Measurements from ENCODE around the gene SUSD6.
A peak's percentile ranks its signal among the peaks of the same experiment; 100 is the strongest.
"Not testable (repeated sequence)": the region's sequence is repeated elsewhere in the genome, so short reads cannot be mapped to it uniquely, and the experiment has no call there.

The SUSD6 gene

DNA sequence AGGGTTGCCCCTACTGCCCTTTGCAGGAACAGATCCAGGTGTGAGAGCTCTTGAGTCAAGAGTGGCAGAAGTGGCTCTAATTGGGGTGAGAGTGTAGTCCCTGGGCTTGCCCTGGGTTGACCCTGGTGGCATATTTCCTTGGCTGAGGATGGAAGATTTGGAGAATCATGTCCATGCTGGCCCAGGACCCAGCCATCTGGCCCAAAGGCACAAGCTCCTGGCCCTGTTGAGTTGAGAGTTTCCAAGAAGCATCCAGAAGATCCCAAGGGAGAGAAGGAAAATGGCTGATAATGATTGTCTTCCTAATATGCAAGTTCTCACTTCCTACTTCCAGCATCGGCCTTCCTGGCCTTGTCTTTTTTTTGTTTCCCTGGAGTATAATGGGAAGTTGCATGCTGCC, 100.1 kb downstream of the SUSD6 start:
- no peak for DNase-seq (ENCODE audit: low read depth in 2 of 3, low spot score in 1 of 3)

DNA sequence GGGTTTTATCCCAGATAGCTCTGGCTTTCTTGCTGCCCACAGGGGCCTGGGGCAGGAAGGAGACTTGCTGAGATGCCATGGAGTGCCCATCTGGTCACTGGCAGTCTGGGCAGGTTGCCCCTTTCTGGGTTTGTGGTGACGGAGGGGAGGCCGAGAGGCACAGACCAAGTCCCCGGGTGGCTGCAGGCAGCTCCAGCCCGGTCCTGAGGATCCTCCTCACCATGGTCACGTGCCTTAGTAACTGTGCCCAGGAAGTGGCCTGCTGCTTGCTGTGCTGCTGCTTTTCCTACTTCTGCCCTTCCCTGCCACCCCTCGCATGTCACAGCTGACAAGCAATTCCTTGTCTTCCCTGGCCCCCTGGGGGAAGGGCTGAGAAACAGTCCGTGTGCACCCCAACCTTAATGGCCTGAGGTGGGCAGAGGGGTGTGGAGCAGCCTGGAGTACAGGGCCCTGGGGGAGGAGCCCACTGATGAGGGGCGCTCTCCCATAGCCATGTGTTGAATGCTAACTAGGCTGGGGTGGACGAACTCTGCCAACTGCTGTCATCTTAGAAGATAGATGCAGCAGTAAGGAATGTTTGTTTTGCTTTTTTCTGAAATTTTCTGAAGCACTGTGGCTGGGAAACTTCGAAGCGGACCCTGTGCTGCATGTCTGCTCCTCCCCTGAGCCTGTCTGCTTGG, 100.6 kb downstream of the SUSD6 start:
- DNase-seq (ENCODE audit: low read depth in 2 of 3, low spot score in 1 of 3): no peak

DNA sequence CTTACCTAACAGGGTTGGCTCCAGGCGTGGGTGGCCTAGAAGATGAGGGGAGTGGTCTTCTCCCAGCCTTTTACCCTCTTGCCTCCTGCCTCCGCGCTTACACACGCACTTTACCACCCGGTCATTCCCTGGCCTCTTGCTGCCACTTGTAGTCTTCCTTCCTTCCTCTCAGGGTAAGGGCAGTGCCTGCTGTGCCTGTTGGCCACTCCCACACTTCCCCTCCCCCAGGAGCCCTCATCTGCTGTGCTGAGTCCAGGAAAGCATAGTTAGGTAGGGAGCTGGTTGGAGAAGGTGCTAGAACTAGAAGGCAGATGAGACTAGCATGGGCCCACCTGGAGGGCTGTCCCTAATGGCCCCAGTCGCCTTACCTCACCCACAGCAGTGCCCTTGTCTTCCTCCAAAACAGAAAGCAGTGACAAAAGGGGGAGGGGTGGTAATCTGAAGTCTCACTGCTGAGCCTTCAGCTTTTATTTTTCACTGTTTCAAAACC, 101.2 kb downstream of the SUSD6 start:
- DNase-seq (ENCODE audit: low read depth in 2 of 3, low spot score in 1 of 3): no peak

DNA sequence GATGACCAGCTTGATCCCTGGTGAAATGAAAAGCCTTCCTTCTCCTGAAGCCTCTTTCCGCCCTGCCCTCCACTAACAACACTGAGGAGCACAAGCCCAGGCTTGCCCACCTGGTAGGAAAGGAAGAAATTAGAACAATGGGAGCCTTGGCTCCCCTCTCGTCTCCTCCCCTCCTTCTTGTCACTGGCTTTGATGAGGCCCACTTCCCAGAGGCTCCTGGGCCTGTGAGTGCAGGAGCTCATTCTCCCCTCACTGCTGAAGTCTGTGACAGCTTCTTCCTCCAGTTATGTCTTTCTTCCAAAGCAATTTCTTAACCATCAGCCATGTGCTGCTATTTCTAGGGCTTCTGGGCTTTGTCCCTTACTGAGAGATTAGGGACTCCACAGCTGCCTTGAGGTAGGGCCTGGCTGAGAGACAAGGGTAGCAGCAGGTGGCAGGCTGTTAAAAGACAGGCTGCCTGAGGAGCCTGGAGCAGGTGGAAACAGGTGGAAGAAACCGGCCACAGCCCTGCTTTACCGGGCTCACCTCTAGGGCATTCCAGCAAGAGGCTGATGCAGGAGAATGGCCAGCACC, 101.9 kb downstream of the SUSD6 start:
- no peak for DNase-seq (ENCODE audit: low read depth in 2 of 3, low spot score in 1 of 3)

DNA sequence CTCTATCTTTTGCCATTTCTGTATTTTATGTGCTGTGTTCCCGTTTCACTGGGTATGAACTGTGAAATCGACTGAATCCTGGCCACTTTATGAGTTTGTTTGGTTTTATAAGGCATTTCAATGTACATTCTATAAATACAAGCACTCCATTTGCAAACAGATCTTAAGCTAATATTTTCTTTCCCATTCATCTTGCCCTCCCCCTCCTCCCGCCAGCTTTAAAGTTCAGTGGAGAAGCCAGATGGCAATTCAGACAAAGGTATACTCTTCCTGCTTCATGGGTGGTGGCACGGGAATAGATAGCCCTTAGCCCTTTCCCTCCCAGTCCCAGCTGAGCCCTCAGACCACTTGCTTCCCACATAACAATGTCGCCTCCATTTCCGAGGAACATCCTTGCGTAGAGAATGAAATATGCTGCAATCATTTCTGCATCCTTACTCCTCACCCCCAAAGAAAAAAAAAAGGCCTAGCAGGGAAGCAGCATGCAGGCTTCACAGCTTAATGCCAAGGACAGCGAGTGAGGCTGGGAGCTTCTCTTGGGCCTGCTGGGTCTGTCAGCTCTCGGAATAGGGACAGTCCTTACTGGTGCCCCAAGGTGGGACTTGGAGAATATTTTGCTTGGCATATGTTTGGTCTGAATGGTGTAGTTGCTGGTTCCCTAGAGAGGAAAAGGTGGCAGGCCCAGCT, 102.7 kb downstream of the SUSD6 start:
- no peak for DNase-seq (ENCODE audit: low read depth in 2 of 3, low spot score in 1 of 3)

DNA sequence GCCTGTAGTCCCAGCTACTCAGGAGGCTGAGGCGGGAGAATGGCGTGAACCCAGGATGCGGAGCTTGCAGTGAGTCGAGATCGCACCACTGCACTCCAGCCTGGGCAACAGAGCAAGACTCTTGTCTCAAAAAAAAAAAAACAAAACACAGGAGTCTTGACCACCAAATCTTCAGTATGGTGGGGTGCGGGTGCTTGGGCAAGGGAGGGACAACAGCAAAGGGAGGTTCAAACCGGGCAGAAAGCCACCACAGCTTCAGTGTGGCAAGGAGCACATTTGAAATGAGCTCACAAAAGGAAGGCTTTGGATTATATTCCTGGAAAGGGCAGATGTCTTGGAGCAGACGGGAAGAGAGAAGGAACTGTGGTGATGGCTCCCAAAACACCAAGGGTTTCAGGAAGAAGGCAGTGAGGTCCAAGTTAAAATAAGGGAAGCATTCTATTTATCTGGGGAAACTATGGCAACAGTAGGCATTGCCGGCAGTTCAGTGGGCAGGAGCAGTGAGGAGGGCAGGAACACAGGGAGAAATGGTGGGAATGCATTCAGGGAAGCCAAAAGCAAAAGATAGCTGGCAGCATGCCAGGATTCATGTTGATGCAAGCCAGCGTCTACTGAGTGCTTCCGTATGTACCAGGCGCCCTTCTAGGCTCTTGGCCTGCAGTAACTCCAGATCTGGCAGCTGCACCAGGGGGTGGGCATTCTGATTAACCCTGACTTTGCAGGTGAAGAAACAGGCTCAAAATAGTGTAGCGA, 104.5 kb downstream of the SUSD6 start:
- DNase-seq (ENCODE audit: low read depth in 2 of 3, low spot score in 1 of 3): no peak

DNA sequence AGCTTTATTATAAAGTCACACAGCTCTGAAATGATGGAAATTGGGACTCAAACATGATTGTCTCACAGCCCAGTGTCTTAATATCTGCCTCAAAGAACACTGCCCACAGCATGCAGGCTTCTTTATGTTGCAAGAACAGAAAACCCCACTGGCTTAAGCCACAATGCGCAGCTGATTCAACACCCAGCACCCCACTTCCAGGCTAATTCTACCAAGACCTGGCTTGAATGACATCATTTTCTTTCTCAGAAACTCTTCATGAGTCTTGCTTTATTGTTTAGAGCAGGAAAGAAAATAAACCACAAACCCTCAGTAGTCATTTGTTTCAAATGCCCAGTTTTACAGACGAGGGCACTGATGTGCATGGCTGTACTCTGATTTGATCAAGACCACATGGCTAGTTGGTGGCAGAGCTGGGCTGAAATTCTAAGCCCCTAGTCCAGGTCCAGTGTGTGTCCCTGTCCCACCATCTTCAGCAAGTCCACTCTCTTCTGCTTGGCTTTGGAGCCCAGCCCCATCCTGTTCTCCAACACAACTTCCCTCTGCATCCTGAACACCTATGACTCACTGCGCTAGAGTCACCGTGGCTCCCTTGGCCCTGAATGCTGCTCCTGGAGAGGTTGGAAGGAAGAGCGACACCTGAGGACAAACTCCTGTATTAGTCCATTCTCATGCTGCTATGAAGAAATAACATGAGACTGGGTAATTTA, 105.2 kb downstream of the SUSD6 start:
- DNase-seq (ENCODE audit: low read depth in 2 of 3, low spot score in 1 of 3): peak in 1 of 3 donors; percentile 44

DNA sequence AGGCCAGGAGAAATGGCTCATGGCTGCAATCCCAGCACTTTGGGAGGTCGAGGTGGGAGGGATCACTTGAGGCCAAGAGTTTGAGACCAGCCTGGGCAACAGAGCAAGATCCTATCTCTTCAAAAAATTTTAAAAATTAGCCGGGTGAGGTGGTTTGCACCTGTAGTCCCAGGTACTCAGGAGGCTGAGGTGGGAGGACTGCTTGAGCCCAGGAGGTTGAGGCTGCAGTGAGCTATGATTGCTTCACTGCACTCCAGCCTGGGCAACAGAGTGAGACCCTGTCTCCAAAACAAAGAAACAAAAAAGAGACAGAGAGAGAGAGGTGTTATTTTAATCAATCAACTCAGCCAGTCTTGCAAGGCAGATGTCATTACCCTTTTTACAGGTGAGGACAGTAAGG, 107.2 kb downstream of the SUSD6 start:
- DNase-seq (ENCODE audit: low read depth in 2 of 3, low spot score in 1 of 3): not testable (repeated sequence)

DNA sequence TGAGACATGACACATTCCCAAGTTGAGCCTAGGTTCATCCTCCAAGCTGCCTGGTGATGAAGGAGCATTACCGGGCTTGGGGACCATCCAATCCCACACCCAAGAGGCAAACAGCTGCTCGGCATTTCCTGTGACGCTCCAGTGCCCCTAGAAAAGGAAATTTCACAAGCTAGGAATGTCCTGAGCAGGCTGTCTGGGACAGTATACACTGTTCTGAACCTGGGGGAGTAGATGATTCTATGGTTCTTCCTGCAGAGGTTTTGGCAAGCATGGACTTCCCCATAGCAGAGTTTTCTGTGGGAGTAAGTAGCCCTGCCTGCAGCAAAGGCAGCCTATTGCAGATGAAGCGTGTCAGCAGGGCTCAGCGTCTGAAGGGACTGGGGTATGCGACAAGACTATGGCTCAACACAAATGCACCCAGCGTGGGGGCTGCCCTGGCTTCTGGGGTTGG, 108.1 kb downstream of the SUSD6 start:
- DNase-seq (ENCODE audit: low read depth in 2 of 3, low spot score in 1 of 3): no peak

DNA sequence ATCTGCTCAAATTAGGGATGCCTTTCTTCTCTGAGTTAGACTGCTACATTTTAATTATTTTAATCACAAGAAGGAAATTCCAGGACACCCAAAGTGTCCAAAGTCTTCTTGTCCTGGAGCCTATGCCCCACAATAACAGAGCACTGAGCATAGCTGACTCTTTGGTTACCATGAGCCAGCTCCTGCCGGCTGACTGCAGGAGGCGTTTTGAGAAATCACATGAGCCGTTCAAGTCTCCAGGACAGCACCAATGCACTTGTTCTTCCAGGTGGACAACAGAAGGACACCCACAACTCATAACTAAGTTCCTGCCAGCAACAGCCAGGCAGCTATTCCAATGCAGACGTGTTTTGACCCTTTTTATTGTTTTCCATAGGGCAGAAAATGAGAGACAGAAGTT, 109.5 kb downstream of the SUSD6 start:
- no peak for DNase-seq (ENCODE audit: low read depth in 2 of 3, low spot score in 1 of 3)

DNA sequence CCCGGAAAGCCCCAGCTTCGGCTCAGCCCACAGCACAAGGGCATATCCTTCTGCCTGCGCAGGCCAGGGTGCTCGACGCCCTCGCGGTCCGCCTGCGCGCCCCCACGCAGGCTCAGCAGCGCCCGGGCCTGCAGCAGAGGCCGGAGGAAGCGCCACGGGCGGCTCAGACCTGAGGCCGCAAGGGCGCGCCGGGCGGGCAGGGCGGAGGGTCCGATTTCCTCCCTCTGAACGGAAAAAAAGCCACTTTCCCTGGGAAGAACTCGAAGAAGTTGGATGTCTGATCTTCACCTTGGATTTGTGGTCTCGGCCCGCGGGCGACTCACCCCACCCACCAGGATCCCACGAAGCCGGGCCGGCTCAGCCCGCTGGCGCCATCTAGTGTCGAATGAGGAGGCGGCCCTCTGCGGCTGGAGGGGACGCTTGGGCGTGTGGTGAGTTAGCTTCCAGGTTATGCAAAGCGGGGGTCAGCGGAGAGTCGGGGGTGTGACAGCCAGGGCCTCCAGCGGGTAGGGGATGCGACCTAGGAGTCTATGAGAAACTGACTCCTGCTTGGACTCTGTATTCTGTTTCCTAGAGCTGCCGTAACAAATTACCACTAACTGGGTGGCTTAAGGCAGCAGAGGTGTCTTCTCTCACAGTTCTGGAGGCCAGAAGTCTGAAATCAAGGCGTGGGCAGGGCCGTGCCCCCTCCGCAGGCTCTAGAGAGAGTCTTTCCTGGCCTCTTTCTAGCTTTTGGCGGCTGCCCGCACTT, 115.5 kb downstream of the SUSD6 start:
- DNase-seq (ENCODE audit: low read depth in 2 of 3, low spot score in 1 of 3): peak; percentile 66 to 90 (median 75)

DNA sequence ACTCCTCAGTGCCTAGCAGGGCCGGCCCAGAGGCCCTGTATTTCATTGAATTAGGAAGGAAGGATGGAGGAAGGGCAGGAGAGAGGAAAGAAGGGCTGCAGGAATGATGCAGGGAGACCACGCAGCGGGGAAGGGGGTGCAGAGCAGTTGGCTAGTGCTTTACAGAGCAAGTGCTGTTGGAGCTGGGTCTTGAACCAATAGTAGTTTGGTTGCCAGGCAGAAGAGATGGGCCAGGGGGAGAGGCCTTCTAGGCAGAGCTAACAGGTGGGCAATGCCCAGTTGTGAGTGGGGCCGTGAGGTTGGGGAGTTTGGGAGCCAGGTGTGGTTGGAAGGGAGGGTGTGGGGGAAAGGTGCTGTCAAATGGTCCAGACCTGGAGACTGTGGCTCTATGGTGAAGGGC, 116.5 kb downstream of the SUSD6 start:
- no peak for DNase-seq (ENCODE audit: low read depth in 2 of 3, low spot score in 1 of 3)

DNA sequence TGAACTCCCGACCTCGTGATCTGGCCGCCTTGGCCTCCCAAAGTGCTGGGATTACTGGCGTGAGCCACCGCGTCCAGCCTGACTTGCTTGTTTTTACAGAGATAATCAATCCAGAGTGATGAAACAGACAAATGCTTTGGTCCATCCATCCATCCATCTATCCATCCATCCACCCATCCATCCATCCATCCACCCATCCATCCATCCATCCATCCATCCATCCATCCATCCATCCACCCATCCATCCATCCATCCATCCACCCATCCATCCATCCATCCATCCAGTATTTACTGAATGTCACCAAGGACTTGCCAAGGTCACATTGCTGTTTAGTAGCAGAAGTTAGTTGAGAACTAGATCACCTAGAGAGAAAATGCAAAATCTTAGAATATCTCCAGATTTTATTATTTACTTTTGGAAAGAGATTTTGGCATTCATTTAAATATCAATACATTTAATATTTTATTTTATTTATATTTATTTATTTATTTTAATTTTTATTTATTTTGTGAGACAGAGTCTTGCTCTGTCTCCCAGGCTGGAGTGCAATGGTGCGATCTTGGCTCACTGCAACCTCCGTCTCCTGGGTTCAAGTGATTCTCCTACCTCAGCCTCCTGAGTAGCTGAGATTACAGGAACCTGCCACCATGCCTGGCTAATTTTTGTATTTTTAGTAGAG, 120.7 kb downstream of the SUSD6 start:
- DNase-seq (ENCODE audit: low read depth in 2 of 3, low spot score in 1 of 3): not testable (repeated sequence)

DNA sequence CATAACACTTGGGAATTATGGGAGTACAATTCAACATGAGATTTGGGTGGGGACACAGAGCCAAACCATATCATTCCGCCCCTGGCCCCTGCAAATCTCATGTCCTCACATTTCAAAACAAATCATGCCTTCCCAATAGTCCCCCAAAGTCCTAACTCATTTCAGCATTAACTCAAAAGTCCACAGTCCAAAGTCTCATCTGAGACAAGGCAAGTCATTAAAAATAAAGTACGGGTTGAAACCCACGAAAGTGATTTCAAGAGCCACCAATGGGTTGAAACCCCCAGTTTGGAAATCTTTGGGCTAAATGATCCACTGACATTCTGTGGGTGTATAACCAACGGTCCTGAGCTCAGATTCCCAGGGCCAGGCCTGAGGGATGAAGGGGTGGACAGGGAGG, 125.0 kb downstream of the SUSD6 start:
- not testable (repeated sequence) for DNase-seq (ENCODE audit: low read depth in 2 of 3, low spot score in 1 of 3)

DNA sequence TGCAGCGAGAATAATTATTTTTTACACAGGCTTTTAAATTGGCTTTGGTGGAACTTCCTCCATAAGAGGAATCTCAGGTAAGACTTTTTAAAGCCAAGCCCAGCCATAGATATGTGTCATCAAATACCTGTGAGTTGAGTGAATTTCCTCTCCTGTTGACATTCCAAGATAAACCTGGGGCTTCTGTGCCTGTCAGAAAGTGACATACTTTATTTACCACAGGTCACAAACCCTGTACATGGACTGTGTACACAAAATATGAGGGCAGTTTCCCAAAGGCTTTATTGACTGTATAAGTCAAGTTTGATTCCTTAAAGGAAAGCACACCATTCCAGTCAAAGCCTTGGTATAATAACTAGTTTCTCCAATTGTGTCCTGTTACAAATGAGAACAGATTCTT, 129.7 kb downstream of the SUSD6 start:
- DNase-seq (ENCODE audit: low read depth in 2 of 3, low spot score in 1 of 3): no peak

DNA sequence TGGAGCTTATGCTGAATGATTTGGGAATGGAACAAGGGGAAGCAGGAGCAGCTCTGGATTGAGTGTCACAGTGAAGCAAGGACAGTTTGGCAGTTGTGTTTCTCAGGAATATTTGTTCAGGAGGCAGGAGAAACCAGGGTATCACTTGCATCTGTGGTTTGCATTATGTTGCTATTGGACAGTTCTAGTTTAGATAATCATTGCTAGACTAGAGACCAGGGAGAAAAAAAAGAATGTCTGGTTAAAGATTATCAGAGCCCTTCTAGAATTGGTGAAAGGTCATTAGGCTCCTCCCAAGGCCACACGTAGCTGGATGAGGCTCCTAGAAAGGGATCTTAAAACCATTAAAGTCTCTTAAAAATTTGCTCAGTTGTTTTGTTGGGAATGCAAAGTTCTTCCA, 138.6 kb downstream of the SUSD6 start:
- no peak for DNase-seq (ENCODE audit: low read depth in 2 of 3, low spot score in 1 of 3)

DNA sequence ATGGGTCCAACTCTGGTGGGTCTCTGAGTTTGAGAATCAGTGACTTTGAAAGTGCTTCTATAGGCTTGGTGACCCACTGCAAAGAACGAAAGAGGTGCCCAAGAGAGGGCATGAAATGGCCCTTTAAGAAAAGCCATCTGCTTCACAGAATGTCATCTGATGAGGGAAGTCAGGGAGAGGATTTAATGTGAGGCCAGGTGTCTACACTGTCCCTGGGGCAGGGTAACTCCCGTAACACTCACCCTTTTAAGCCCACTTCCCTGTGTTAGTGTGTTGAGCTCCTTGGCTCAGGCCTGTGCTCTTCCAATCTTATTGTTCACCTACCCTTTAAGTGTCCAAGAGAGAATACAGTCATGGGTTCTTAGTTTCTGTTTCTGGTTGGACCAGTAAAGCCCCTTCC, 139.1 kb downstream of the SUSD6 start:
- no peak for DNase-seq (ENCODE audit: low read depth in 2 of 3, low spot score in 1 of 3)

DNA sequence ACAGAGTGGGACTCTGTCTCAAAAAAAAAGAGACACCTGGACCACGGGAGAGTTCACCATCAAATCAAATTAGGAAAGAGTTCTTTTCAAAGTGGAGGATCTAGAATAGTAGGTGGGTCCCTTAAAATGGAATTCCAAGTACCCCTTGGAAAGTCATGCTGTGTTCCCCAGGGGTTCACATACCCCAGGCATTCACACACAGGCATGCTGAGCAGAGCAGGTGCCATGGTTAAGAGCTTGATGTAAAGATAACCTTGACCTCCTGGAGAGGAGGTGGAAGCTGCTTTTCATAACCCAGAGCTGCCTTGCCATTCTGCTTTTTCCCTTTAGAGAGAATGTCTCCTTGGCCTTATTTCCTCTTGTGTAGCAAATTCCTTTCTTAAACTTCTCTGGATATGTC, 141.4 kb downstream of the SUSD6 start:
- no peak for DNase-seq (ENCODE audit: low read depth in 2 of 3, low spot score in 1 of 3)

DNA sequence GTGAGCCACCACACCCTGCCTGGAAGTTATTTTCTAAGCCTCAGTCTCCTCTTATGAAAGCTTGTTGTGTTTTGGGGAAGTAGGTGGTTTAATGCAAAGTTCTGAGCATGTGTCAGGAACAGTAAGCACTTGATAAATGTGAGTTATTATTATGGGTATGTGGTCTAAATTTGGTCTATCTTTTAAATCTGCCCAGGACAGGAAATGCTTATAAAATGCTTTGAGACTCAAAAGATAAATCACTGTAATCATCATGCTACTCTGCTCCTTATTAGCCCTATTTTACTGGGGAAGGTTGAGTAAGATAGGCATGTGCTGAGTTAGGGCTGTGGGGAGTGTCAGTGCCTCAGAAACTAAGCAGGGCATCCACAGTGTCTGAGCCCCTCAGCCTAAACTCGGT, 142.5 kb downstream of the SUSD6 start:
- no peak for DNase-seq (ENCODE audit: low read depth in 2 of 3, low spot score in 1 of 3)

DNA sequence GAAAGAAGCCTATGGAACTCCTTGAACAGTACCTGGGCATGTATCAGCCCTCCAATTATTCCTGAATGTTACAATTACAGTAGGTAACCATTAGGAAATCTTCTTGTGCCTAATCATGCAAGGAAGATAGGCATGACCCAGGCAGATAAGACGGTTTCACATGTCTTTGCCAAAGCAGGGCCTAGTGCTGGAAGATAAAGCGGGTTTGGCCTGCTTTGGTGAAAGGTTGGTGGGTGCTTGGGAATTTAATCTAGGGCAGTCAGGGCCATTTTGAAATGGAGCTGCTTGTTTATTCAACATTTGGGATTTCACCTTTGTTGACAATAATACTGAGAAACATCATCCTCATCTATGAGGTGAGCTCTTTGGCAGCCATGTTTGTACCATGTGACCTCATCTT, 143.1 kb downstream of the SUSD6 start:
- DNase-seq (ENCODE audit: low read depth in 2 of 3, low spot score in 1 of 3): no peak
